ENCODE results near the gene SCLY.
"Not testable (repeated sequence)": the region's sequence is repeated elsewhere in the genome, so short reads cannot be mapped to it uniquely, and the experiment has no call there.

SCLY gene

DNA sequence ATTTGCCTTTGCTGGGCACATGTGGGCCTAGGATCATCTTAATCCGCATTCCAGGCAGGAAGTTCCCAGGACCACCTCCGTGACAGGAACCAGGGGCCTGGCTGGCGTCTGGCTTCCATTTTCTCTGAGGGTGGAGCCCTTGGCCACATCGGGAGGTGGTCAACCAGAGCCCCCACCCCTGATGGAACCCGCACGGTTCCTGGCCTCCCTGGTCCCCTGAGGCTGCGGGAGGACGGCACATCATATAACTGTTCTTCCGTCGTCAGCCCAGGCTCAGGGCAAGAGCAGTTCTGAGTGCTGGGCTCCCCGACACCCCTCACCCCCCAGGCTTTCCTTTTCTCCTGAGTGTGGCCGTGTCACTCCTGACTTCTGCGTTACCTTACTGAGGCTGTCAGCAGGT lies 52.8 kb downstream of the SCLY start:
- Histone ChIP-seq H3K79me2 (ENCODE audit: insufficient read depth, low read length) (no peaks in the 10 kb centered on the region), H3K4me3 (ENCODE audit: low read length, poor library complexity, severe bottlenecking) (no peak overlapping the region), H4K20me1 (ENCODE audit: insufficient read depth, low read length, poor library complexity, severe bottlenecking) (no peaks in the 10 kb centered on the region), H2AFZ (ENCODE audit: low read length) (no peak overlapping the region), H3K9ac (ENCODE audit: low read depth, low read length, poor library complexity, severe bottlenecking) (no peak overlapping the region), H3K27me3 (ENCODE audit: insufficient read depth, low read length, poor library complexity, severe bottlenecking) (no peaks in the 10 kb centered on the region), H3K9me2 (replicated peaks; ENCODE audit: low read depth, low read length) (no peaks in the 10 kb centered on the region), H3K4me2 (ENCODE audit: low read depth, low read length, poor library complexity, severe bottlenecking) (no peak overlapping the region), H3K36me3 (ENCODE audit: insufficient read depth, low read length) (no peaks in the 10 kb centered on the region), H3F3A (ENCODE audit: low read depth) (no peaks in the 10 kb centered on the region), H3K4me1 (ENCODE audit: insufficient read depth, low read length, poor library complexity, severe bottlenecking) (peaks cover 10% of the 10 kb centered on the region), H3K9me3 (ENCODE audit: insufficient read depth, low read depth, low read length) (0 out of 2 replicates have a peak, but pooled peaks cover 3% of the 10 kb centered on the region)
- TF ChIP-seq, protein P1, sequence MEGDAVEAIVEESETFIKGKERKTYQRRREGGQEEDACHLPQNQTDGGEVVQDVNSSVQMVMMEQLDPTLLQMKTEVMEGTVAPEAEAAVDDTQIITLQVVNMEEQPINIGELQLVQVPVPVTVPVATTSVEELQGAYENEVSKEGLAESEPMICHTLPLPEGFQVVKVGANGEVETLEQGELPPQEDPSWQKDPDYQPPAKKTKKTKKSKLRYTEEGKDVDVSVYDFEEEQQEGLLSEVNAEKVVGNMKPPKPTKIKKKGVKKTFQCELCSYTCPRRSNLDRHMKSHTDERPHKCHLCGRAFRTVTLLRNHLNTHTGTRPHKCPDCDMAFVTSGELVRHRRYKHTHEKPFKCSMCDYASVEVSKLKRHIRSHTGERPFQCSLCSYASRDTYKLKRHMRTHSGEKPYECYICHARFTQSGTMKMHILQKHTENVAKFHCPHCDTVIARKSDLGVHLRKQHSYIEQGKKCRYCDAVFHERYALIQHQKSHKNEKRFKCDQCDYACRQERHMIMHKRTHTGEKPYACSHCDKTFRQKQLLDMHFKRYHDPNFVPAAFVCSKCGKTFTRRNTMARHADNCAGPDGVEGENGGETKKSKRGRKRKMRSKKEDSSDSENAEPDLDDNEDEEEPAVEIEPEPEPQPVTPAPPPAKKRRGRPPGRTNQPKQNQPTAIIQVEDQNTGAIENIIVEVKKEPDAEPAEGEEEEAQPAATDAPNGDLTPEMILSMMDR (conservative IDR thresholded peaks at IDR 0.05; ENCODE audit: low read length), result no peak
- TF ChIP-seq EZH2phosphoT487 (IDR thresholded peaks at IDR 0.05; ENCODE audit: borderline replicate concordance), result no peak

DNA sequence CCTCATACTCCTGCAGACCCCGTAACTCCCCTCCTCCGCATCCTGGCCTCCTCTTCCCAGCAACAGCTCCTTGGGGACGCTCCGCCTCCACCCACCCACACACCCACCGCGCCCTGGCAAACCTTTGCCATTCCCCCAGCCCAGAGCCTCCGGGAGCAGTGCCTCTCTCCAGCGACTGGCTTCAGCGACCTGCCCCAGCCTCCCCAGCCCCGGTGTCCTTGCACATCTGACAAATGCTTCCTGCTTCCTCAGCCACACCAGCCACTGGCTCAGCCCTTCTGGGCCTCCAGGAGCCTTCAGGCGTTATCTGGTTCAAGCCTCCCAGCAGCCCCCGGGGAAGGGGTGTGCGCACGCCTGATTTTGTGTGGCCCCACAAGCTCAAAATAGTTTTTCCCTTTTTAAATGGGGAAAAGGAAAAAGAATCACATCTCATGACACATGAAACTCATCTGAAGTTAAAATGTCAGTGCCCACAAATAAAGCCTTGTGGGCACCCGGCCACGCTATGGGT lies 53.6 kb downstream of the SCLY start:
- Histone ChIP-seq H3K36me3 (ENCODE audit: insufficient read depth, low read length) (no peaks in the 10 kb centered on the region), H3K27me3 (ENCODE audit: insufficient read depth, low read length, poor library complexity, severe bottlenecking) (no peaks in the 10 kb centered on the region), H4K20me1 (ENCODE audit: insufficient read depth, low read length, poor library complexity, severe bottlenecking) (no peaks in the 10 kb centered on the region), H3K79me2 (ENCODE audit: insufficient read depth, low read length) (no peaks in the 10 kb centered on the region), H3K4me3 (ENCODE audit: low read length, poor library complexity, severe bottlenecking) (no peak overlapping the region), H3K9me3 (ENCODE audit: insufficient read depth, low read depth, low read length) (0 out of 2 replicates have a peak, but pooled peaks cover 3% of the 10 kb centered on the region), H3K4me2 (ENCODE audit: low read depth, low read length, poor library complexity, severe bottlenecking) (no peak overlapping the region), H3K9ac (ENCODE audit: low read depth, low read length, poor library complexity, severe bottlenecking) (no peak overlapping the region), H3K9me2 (replicated peaks; ENCODE audit: low read depth, low read length) (no peaks in the 10 kb centered on the region), H3K4me1 (ENCODE audit: insufficient read depth, low read length, poor library complexity, severe bottlenecking) (peaks cover 4% of the 10 kb centered on the region), H3F3A (ENCODE audit: low read depth) (no peaks in the 10 kb centered on the region), H2AFZ (ENCODE audit: low read length) (no peak overlapping the region)
- TF ChIP-seq, protein P1 (conservative IDR thresholded peaks at IDR 0.05; ENCODE audit: low read length), result no peak
- TF ChIP-seq EZH2phosphoT487 (IDR thresholded peaks at IDR 0.05; ENCODE audit: borderline replicate concordance), result no peak

DNA sequence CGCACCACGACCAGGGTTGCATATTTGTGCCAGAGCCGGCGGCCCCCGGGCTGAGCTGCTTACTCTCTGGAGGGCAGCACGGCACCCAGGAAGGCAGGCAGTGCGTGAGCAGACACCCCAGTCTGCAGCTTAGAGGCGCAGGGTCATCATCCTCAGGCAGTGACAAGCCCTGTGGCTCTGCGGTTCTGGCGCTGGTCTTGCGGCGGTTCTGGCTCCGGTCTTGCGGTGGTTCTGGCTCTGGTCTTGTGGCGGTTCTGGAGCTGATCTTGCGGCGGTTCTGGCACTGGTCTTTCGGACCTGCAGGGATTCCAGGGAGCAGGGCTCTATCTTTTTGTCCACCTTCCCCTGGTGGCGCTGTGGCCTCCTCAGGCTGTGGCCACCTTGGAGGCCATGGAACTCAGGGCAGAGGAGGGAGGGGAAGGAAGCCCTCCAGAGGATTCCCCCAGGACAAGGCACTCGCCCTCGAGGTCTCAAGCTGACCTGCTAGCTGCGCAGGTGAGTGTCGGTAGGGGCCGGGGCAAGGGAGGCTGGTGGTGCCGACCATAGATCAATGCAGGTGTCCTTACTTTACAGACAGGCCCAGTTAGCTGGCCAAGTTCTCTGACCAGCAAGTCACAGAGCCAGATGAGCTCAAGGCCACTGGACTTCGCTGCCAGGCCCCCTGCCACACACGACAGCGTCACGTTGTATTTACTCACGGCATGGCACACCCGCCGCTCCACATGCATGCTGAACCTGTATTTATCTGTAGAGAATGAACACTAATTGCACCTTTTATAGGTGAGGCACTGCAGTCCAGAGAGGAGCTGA lies 54.3 kb downstream of the SCLY start:
- no peak for TF ChIP-seq EZH2phosphoT487 (IDR thresholded peaks at IDR 0.05; ENCODE audit: borderline replicate concordance)
- TF ChIP-seq, protein P1 (conservative IDR thresholded peaks at IDR 0.05; ENCODE audit: low read length), result no peak

DNA sequence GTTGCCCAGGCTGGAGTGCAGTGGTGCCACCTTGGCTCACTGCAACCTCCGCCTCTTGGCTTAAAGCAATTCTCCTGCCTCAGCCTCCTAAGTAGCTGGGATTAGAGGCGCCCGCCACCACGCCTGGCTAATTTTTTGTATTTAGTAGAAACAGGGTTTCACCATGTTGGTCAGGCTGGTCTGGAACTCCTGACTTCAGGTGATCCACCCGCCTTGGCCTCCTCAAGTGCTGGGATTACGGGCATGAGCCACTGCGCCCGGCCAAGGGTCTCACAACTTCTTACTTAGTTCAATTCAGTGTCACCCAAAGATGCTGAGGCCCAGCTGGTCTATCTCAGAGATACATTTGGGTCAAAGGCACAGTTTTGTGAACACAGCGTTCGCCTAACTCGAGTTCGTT lies 54.9 kb downstream of the SCLY start:
- not testable (repeated sequence) for H3K9me3 ChIP-seq (ENCODE audit: insufficient read depth, low read depth, low read length); H3K9ac ChIP-seq (ENCODE audit: low read depth, low read length, poor library complexity, severe bottlenecking); H3F3A ChIP-seq (ENCODE audit: low read depth); H3K4me1 ChIP-seq (ENCODE audit: insufficient read depth, low read length, poor library complexity, severe bottlenecking); H3K36me3 ChIP-seq (ENCODE audit: insufficient read depth, low read length); H3K79me2 ChIP-seq (ENCODE audit: insufficient read depth, low read length); H3K27me3 ChIP-seq (ENCODE audit: insufficient read depth, low read length, poor library complexity, severe bottlenecking); H4K20me1 ChIP-seq (ENCODE audit: insufficient read depth, low read length, poor library complexity, severe bottlenecking); H3K4me2 ChIP-seq (ENCODE audit: low read depth, low read length, poor library complexity, severe bottlenecking); H3K9me2 ChIP-seq (replicated peaks; ENCODE audit: low read depth, low read length); H3K4me3 ChIP-seq (ENCODE audit: low read length, poor library complexity, severe bottlenecking); H2AFZ ChIP-seq (ENCODE audit: low read length)

More for the DNA sequence above, 54.3 kb downstream of the SCLY start:
- Histone ChIP-seq H3K9ac (ENCODE audit: low read depth, low read length, poor library complexity, severe bottlenecking) (no peak overlapping the region), H3K79me2 (ENCODE audit: insufficient read depth, low read length) (no peaks in the 10 kb centered on the region), H3K27me3 (ENCODE audit: insufficient read depth, low read length, poor library complexity, severe bottlenecking) (no peaks in the 10 kb centered on the region), H4K20me1 (ENCODE audit: insufficient read depth, low read length, poor library complexity, severe bottlenecking) (no peaks in the 10 kb centered on the region), H3K4me1 (ENCODE audit: insufficient read depth, low read length, poor library complexity, severe bottlenecking) (no peaks in the 10 kb centered on the region), H3K4me3 (ENCODE audit: low read length, poor library complexity, severe bottlenecking) (no peak overlapping the region), H3F3A (ENCODE audit: low read depth) (no peaks in the 10 kb centered on the region), H3K4me2 (ENCODE audit: low read depth, low read length, poor library complexity, severe bottlenecking) (no peak overlapping the region), H3K9me2 (replicated peaks; ENCODE audit: low read depth, low read length) (no peaks in the 10 kb centered on the region), H3K36me3 (ENCODE audit: insufficient read depth, low read length) (no peaks in the 10 kb centered on the region), H2AFZ (ENCODE audit: low read length) (no peak overlapping the region), H3K9me3 (ENCODE audit: insufficient read depth, low read depth, low read length) (0 out of 2 replicates have a peak, but pooled peaks cover 3% of the 10 kb centered on the region)
